Lower lobe of right lung (tissue), 2 donors: ENCODE data around the gene CT45A6. TPM values are rescaled to one million over a fixed set of nuclear protein-coding genes. Genes with fewer than 3 reads are reported as not detected.
"Not testable (repeated sequence)": the region's sequence is repeated elsewhere in the genome, so short reads cannot be mapped to it uniquely, and the experiment has no call there.

ENCODE experiments used
- ATAC-seq, 2 donors: fragments of 200-7000 bp; cut with Tn5 transposase; one replicate each; pipeline ENCODE4 v1.9.1; 2020 to 2022; ENCODE audit warnings: mild to moderate bottlenecking in 2 of 2, moderate library complexity in 2 of 2
- DNase-seq: peaks from one replicate; pipeline ENCODE4 v3.0.0-alpha.2; 2020
- H3K27ac ChIP-seq: fragments of 200-600 bp; one replicate; pipeline ENCODE4 v1.8.0; 2022
- H3K27me3 ChIP-seq: fragments of 200-600 bp; one replicate; pipeline ENCODE4 v1.8.0; 2022; ENCODE audit warnings: low read depth
- H3K36me3 ChIP-seq: fragments of 200-600 bp; one replicate; pipeline ENCODE4 v1.8.0; 2022; ENCODE audit warnings: mild to moderate bottlenecking
- H3K4me1 ChIP-seq: fragments of 200-600 bp; one replicate; pipeline ENCODE4 v1.8.0; 2022
- H3K4me3 ChIP-seq: fragments of 200-600 bp; one replicate; pipeline ENCODE4 v1.8.0; 2022; ENCODE audit warnings: mild to moderate bottlenecking
- H3K9me3 ChIP-seq: fragments of 200-600 bp; one replicate; pipeline ENCODE4 v1.8.0; 2022
- intact Hi-C: fragments of 100-400 bp; cut with DNase I; formaldehyde crosslinking; loops from one replicate; pipeline ENCODE4 v1.11.0; 2022
- long read RNA-seq: library from polyadenylated mRNA; unstranded; transcript quantifications from one replicate; pipeline ENCODE4 v2.0.0, GENCODE V29; 2021
- total RNA-seq: library from RNA; stranded (reverse); fragmentation: NEBNext Ultra II Directional; extraction: Animal tissue kit (Norgen Biotek cat#: 25700); gene quantifications from one replicate; pipeline ENCODE4 v1.2.1, GENCODE V29; 2021
- donor health status: DM: no; HTN: yes; CAD: no; lungs with severe emphysema.

The CT45A6 gene, protein sequence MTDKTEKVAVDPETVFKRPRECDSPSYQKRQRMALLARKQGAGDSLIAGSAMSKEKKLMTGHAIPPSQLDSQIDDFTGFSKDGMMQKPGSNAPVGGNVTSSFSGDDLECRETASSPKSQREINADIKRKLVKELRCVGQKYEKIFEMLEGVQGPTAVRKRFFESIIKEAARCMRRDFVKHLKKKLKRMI
- total RNA-seq: not detected
- long read RNA-seq: 0 reads

DNA sequence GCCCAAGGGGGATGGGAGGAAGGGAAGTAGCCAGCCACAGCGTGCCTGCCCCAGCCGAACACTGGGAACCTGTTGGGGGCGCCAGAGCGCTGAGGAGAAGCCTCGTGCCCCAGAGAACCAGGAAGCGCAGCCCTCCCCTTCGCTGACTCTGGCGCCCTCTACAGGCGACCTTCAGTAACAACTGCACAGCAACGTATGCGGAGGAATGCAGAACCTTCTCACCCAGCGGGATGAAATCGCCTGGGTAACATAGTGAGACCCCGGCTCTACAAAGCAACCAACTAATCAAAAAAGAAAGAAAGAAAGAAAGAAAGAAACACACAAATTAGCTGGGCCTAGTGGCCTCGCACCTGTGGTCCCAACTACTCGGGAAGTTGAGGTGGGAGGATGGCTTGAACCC, at the start of gene CT45A6:
Gene CT45A6 (minus strand): TSS at position 101 of the 400 bp plus-strand sequence. CDS start 3,794 bp downstream, outside the sequence.
- H3K9me3 ChIP-seq, DNase-seq, H3K27ac ChIP-seq, ATAC-seq, H3K4me1 ChIP-seq, intact Hi-C loops, H3K4me3 ChIP-seq, H3K36me3 ChIP-seq, H3K27me3 ChIP-seq: not testable (repeated sequence)

- intact Hi-C loops, ATAC-seq, DNase-seq, H3K27me3 ChIP-seq, H3K4me3 ChIP-seq, H3K36me3 ChIP-seq, H3K4me1 ChIP-seq, H3K9me3 ChIP-seq, H3K27ac ChIP-seq: not testable (repeated sequence)
These were observed 34.6 kb upstream of the CT45A6 start, which contains the start of gene CT45A7 for GRCh38 chrX:135837180-135837579. CT45A7 (minus strand) TSS chrX:135837280; CDS start chrX:135833533, 3,747 bp downstream.

GRCh38 chrX:135819912-135820311, 17.3 kb upstream of the CT45A6 start, which contains the start of gene CT45A2:
CT45A2 (minus strand) TSS chrX:135820012; CDS start chrX:135816265, 3,747 bp downstream.
- intact Hi-C loops, H3K36me3 ChIP-seq, ATAC-seq, H3K27ac ChIP-seq, H3K4me3 ChIP-seq, H3K4me1 ChIP-seq, DNase-seq, H3K27me3 ChIP-seq, H3K9me3 ChIP-seq: not testable (repeated sequence)

GRCh38 chrX:135785403-135785802, 17.2 kb downstream of the CT45A6 start, which contains the start of gene CT45A5:
CT45A5 (minus strand) TSS chrX:135785503; CDS start chrX:135781729, 3,774 bp downstream.
- H3K9me3 ChIP-seq, intact Hi-C loops, H3K4me1 ChIP-seq: not testable (repeated sequence)

GRCh38 chrX:135768091-135768490, 34.5 kb downstream of the CT45A6 start, which contains the start of gene CT45A3:
CT45A3 (minus strand) TSS chrX:135768191; CDS start chrX:135764444, 3,747 bp downstream.
- DNase-seq, H3K9me3 ChIP-seq, H3K4me1 ChIP-seq, intact Hi-C loops, H3K36me3 ChIP-seq, H3K4me3 ChIP-seq, H3K27me3 ChIP-seq, ATAC-seq, H3K27ac ChIP-seq: not testable (repeated sequence)

More at GRCh38 chrX:135785403-135785802, 17.2 kb downstream of the CT45A6 start, which contains the start of gene CT45A5:
- not testable (repeated sequence) for H3K4me3 ChIP-seq, DNase-seq, H3K27me3 ChIP-seq, ATAC-seq, H3K27ac ChIP-seq, H3K36me3 ChIP-seq

DNA sequence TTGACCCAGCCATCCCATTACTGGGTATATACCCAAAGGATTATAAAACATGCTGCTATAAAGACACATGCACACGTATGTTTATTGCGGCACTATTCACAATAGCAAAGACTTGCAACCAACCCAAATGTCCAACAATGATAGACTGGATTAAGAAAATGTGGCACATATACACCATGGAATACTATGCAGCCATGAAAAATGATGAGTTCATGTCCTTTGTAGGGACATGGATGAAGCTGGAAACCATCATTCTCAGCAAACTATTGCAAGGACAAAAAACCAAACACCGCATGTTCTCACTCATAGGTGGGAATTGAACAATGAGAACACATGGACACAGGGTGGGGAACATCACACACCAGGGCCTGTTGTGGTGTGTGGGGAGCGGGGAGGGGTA, 57.8 kb downstream of the CT45A6 start:
- H3K4me3 ChIP-seq, H3K27me3 ChIP-seq, H3K36me3 ChIP-seq, H3K9me3 ChIP-seq, intact Hi-C loops, H3K27ac ChIP-seq, DNase-seq, ATAC-seq, H3K4me1 ChIP-seq: not testable (repeated sequence)

Other genes starting within 250 kb of the CT45A6 start
- gene CT45A1, start 89.1 kb downstream of the CT45A6 start, total RNA-seq: not detected
- not detected for gene CT45A3, start 34.6 kb downstream of the CT45A6 start, total RNA-seq
- not detected for gene CT45A5, start 17.3 kb downstream of the CT45A6 start, total RNA-seq
- not detected for gene CT45A2, start 17.2 kb upstream of the CT45A6 start, total RNA-seq
- not detected for gene CT45A7, start 34.5 kb upstream of the CT45A6 start, total RNA-seq
- not detected for gene CT45A8, start 51.8 kb upstream of the CT45A6 start, total RNA-seq
- not detected for gene CT45A9, start 69.0 kb upstream of the CT45A6 start, total RNA-seq
- not detected for gene CT45A10, start 90.7 kb upstream of the CT45A6 start, total RNA-seq
- not detected for gene SAGE1, start 90.9 kb upstream of the CT45A6 start, total RNA-seq
- gene MMGT1, start 171.2 kb upstream of the CT45A6 start, total RNA-seq: 28.7 TPM
- gene SLC9A6, start 182.6 kb upstream of the CT45A6 start, total RNA-seq: 18.0 TPM